OCI-M2 (cell line): ENCODE results near the gene SHANK1.

Experiments used
- DNase-seq: peaks from one replicate; lab custom pipeline; 2025; ENCODE audit not compliant: unreplicated experiment; lab: John Stamatoyannopoulos, UW

Gene SHANK1

DNA sequence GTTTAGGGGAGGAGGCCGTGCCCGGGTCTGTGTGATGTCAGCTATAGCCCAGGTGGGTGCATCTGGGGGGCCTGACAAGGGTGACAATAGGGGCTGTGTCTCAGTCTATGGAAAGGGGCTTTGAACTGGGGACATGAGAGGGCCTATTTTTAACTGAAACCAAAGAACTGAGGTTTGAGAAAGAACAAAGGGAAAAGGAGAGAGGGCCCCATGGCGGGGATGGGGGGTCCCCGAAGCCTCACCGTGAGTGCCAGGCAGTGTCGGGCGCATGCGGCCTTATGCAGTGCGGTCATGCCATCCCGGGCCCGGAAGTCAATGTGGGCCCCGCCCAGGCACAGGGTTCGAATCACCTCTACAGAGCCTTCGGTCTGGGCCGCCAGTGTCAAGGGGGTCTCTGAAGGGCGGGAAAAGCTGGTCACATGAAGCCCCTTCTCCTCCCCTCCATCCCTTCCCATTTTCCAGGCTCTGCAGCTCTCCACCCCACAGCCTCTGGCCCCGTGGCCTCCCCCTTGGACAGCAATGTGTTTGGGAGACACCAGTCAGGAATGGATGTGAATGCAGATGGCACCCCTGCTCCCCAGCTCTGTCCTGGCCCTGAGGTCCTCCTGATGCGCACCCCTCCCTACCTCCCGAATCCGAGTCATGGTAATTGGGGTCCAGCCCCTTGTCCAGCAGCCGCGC is 5.9 kb downstream of the SHANK1 start:
- no peak for DNase-seq

DNA sequence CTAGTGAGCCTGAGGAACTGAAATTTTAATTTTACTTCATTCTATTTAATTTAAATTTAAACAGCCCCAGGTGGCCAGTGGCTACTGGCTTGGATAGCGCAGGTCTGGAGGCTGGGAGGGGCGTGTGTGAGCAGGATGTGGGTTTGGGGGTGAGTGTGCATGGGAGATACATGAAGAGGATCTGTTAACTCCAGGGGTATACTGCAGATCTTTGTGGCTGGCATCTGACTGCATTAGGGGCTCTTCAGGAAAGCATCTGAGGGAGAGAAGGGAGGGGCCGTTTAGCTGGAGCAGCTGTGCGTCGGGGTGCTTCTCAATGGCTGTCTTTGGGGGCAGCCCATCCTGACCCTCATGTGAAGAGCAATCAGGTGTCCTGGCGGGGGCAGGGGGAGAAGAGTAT is 6.8 kb downstream of the SHANK1 start:
- no peak for DNase-seq

- DNase-seq = no peak
Observed at GRCh38 chr19:50711805-50712204, 7.8 kb downstream of the SHANK1 start.

DNA sequence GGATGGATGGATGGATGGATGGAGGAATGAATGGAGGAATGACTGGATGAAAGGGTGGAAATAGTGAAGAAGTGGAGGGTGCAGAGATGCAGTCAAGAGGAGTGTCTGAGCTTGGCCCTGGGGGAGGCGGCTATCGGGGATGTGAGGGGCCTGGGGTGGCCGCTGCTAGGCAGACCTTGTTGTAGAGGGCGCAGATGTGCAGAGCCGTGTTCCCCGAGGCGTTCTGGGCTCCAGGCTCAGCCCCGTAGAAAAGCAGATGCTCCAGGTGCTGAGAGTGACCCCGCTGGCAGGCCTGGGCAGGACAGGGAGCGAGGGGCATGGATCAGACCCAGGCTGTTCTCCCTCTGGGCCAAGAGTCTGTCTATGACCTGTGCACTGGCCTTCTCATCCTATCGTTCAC is 8.4 kb downstream of the SHANK1 start:
- no peak for DNase-seq

DNA sequence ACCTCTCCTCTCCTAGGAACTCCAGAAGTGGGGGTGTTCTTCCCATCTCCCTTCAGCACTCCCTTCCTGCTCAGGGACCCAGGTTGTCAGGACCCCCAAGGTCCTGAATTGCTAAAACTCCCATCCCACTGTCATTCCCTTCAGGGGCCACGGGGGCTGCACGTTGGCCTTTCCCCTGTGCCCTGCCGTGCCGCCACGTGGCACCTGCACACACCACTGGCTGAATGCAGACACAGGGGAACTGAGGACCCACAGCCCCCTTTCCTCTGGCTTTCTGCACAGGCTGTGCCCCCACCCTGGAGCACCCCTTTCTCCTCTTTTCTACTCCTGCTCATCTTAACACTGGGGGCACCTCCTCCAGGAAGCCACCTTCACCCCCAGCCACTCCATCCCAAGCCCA is 9.0 kb downstream of the SHANK1 start:
- DNase-seq = no peak

DNA sequence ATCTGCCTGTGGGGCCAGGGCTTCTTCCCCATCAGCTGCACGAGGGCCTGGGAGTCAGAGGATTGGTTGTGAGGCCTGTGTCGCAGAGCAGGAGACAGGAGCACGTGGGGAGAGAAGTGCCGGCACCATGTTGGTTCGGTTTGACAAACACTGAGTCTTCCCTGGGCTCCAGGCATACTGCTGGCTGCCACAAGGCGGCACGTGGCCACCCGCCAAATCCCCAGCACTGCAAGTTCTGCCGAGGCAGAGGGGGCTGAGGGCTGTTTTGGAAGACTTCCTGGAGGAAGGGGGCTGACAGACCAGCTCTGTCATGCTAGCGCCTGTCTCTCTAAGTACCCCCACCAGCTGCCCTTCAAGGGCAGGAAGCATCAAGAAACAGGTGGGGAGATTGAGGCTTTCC is 9.5 kb downstream of the SHANK1 start:
- DNase-seq = no peak

DNA sequence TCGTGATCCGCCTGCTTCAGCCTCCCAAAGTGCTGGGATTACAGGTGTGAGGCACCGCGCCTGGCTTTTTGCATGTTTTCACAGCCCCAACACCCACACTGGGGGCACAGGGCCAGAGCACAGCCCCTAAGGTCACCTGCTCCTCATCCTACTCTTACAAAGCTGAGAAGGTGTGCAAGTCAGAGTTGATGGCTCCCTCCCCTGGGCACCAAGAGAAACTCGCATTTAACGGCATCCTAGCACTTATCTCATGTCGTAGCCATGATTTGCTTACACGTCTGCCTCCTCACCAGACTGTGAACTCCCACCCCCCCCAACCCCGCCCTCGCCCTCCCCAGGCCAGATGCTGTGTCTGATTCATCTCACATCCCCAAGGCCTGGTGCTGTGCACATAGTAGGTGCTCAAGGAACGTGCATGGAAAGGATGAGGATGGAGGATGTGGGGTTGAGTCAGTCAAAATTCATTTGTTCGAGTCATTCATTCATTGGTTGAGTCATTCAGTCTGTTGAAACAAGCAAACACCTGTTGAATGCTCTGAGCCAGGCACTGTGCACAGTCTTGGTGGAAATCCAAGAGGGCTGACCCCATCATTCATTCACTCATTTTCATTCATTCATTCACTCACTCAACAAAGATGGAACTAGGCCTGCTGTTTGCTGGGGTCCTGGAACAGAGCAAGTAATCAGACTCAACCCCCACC is 11.3 kb downstream of the SHANK1 start:
- DNase-seq = no peak

DNA sequence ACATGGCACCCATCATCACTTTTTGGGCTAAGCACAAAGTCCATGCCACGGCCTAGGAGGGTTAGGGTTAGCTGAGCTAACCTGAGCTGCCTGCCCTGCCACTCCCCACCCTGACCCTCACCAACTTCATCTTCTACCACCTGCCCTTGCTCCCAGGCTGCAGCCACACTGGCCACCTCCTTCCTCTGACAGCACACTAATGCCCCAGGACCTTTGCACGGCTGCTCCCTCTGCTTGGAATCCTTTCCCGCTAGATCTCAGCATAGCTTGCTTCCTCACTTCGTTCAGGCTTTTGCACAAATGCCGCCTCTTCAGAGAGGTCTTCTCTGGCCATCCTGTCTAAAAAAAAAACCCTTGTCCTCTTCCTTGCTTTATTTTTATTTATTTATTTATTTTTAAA is 13.2 kb downstream of the SHANK1 start:
- DNase-seq = no peak

- peak; percentile 97 for DNase-seq
Observed at GRCh38 chr19:50705422-50706019, 14.1 kb downstream of the SHANK1 start.

DNA sequence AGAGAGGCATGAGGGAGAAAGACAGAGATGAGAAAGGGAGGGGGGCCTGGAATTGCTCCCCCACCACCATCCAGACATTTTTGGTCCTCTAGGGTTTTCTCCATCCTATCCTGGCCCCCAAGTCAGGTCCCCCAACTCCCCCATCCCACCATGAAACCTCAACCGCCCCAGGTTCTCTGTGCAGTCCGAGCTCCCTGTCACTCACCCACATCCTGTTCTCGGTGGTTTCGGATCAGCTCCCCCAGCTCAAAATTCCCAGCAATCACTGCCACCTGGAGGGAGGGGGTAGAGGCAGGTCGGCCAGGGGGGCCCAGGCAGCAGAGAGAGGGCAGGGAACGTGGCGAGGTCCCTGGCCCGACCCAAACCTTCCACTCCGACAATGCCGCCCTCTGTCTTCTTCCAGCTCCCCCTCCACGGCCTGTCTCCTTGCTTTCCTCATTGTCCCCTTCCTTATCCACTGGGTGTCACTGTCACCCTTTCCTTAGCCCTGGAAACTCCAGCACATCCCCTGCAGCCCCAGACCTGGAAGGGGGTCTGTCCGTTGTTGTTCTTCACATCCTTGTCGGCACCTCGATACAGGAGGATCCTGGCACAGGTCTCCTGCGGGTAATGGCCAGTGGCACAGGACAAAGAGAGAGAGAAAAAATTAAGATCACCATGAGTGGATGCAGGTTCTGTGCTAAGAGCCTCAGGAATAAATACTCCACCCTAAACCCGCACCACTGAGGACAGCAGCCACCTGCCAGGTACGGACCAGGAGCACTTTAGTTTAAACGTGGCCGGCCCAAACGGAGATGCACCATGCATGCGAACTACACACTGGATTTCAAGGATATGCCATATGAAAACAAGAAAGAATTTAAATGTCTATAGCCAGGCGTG is 15.4 kb downstream of the SHANK1 start:
- DNase-seq = no peak

DNA sequence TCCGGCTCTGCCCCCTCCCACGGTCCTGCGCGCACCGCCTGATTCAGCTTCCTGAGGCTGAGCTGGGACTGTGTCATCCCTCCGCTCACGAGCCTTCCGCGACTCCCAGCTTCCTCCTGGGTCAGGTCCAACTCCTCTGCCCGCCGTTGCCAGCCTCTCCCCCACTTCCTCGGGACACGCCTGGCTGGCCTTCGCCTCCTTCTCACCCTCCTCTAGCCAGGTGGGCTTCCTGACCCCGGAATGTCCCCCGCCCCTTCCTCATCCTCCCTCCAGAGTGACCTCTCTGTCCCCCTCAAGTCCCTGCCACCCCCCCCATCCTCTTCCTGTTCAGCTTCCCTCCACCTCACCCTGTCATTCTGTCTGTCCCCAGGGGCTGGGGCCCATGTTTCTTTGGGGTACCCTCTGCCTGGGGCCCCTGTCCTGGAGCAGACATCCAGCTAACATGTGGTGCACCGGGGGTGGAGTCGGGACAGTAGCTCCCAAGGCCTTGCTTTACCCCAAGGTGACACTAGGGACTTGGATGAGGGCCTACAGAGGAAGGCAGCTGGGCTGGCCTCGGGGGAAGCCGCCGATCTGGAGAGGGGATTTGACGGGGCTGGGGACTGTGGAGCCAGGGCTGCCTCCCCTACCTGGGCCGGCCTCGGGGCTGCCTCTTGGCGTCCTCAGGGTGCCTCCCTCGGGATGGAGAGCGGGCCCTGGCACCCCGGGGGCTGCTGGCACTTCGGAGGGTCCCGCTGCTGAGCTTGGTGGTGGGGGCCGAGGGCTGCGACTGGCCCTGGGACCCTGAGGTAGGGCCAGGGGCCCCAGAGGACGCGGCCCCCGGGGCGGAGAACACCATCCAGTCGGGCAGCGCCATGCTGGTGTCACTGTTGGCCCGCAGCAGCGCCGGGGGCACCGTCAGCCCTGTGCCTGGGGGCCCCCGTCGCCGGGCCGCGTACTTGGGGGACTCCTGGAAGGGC is 16.5 kb downstream of the SHANK1 start:
- no peak for DNase-seq

- no peak for DNase-seq
Observed at GRCh38 chr19:50702158-50702870, 17.3 kb downstream of the SHANK1 start.

GRCh38 chr19:50701367-50701985 is 18.1 kb downstream of the SHANK1 start:
- no peak for DNase-seq

DNA sequence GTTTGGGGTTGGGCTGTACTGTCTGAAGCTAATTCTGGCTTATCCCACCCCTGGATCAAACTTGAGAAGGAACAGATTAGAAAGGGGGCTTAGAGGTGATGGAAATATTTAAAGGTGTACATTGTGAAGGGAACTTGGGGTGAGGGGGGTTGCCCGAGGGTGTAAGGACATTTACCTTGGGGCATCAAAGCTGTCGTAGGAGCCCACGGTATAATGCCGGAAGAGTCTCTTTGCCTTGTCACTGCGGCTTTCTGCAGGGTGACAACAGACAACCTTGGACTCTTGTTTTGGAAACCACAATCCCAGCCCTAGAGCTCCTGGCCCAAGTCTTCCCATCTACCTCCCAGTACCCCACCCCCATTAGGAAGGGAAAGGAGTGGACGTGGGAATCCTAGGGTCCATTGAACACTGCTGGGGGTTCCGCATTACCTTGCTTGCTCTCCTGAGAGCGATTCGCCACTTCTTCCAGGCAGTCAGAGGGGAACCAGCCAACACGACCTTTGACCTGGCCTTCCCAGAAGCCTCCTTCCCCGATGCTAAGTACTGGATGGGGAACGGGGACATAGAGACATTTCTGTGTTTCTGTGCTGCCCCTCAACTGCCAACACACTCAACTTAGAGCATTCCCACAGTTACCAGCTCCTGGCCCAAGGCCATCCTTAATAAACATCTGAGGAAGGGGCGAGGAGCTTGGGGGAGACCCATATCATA is 22.0 kb downstream of the SHANK1 start:
- DNase-seq = no peak

GRCh38 chr19:50696094-50696483 is 23.5 kb downstream of the SHANK1 start:
- DNase-seq = no peak

- no peak for DNase-seq
Observed at GRCh38 chr19:50695251-50696093, 24.1 kb downstream of the SHANK1 start.

DNA sequence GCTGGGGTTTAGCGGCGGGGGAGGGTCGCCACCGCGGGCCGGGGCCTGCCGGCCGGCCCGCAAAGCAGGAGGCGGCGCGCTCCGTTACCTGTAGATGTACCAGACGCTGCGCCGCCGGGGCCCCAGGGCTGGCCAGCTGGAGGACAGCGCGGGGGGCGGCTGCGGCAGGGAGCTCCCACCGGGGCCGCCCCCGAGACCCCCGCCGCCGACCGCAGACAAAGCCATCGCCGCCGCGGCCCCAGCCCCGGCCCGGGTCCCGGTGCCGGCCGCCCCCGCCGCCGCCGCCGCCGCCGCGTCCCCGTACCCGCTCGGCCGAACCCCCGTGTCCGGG is 24.8 kb downstream of the SHANK1 start:
- no peak for DNase-seq
